Common myeloid progenitor, CD34-positive (primary cell): ENCODE measurements around the gene ZNF71.

Experiments used
- CTCF ChIA-PET: fragments of 350-600 bp; sonication (Branson Sonifier 250); formaldehyde crosslinking; loops from one replicate; lab custom pipeline; 2021; ENCODE audit warnings: antibody characterized with exemption; lab: Charles Lee
- POLR2A ChIA-PET: fragments of 350-600 bp; sonication (Branson Sonifier 250); formaldehyde crosslinking; loops from one replicate; lab custom pipeline; 2021; ENCODE audit warnings: antibody characterized with exemption; lab: Charles Lee
- DNase-seq, 3 donors: peaks; one replicate each; pipeline versions ENCODE4 v3.0.0 to v3.0.0-alpha.2; 2013
- H3K27ac ChIP-seq, 2 experiments: 1 replicate in 1 of 2; 2 replicates in 1 of 2; pipeline ENCODE4 v1.7.0; 2013; ENCODE audit warnings: inconsistent platforms in 2 of 2, low read length in 2 of 2, mild to moderate bottlenecking in 2 of 2, low read depth in 1 of 2, moderate library complexity in 1 of 2; ENCODE audit not compliant: severe bottlenecking in 2 of 2, insufficient read depth in 1 of 2, poor library complexity in 1 of 2
- H3K27me3 ChIP-seq, 5 experiments: replicated peaks in 2 of 5; 1 replicate in 3 of 5; 2 replicates in 2 of 5; pipeline versions ENCODE4 v1.6.1 to v1.7.0; 2013; ENCODE audit warnings: low read length in 4 of 5, mild to moderate bottlenecking in 2 of 5, moderate library complexity in 2 of 5, inconsistent platforms in 1 of 5; ENCODE audit not compliant: insufficient read depth in 5 of 5, control insufficient read depth in 4 of 5
- H3K36me3 ChIP-seq, 4 experiments: 1 replicate in 2 of 4; 2 replicates in 2 of 4; pipeline versions ENCODE4 v1.6.1 to v1.7.0; 2013; ENCODE audit warnings: low read length in 3 of 4, control low read depth in 1 of 4, mild to moderate bottlenecking in 1 of 4; ENCODE audit not compliant: control insufficient read depth in 4 of 4, insufficient read depth in 4 of 4
- H3K4me1 ChIP-seq, 4 experiments: 1 replicate in 3 of 4; 2 replicates in 1 of 4; pipeline versions ENCODE4 v1.6.1 to v1.7.1; 2013; ENCODE audit warnings: low read length in 3 of 4, mild to moderate bottlenecking in 3 of 4, control low read depth in 1 of 4, inconsistent platforms in 1 of 4, moderate library complexity in 1 of 4; ENCODE audit not compliant: control insufficient read depth in 4 of 4, insufficient read depth in 4 of 4; ENCODE audit errors: control extremely low read depth in 1 of 4
- H3K4me3 ChIP-seq, 7 experiments: 1 replicate in 4 of 7; 2 replicates in 3 of 7; pipeline versions ENCODE4 v1.5.1 to v1.7.0; 2013; ENCODE audit warnings: mild to moderate bottlenecking in 7 of 7, low read length in 6 of 7, moderate library complexity in 6 of 7, inconsistent platforms in 2 of 7, low read depth in 2 of 7, control low read depth in 1 of 7; ENCODE audit not compliant: insufficient read depth in 4 of 7, control insufficient read depth in 1 of 7; ENCODE audit errors: extremely low read depth in 1 of 7
- H3K9me3 ChIP-seq, 5 experiments: 1 replicate in 4 of 5; 2 replicates in 1 of 5; pipeline versions ENCODE4 v1.6.1 to v1.7.1; 2013; ENCODE audit warnings: low read length in 4 of 5, mild to moderate bottlenecking in 2 of 5, inconsistent platforms in 1 of 5, low read depth in 1 of 5, moderate library complexity in 1 of 5; ENCODE audit not compliant: control insufficient read depth in 4 of 5, insufficient read depth in 2 of 5; ENCODE audit errors: control extremely low read depth in 1 of 5
- WGBS: methylation state at CpG from one replicate; pipeline ENCODE4 v1.1.5; 2013; ENCODE audit not compliant: insufficient coverage; 5-methylcytosine and 5-hydroxymethylcytosine counted together

ZNF71 gene

DNA sequence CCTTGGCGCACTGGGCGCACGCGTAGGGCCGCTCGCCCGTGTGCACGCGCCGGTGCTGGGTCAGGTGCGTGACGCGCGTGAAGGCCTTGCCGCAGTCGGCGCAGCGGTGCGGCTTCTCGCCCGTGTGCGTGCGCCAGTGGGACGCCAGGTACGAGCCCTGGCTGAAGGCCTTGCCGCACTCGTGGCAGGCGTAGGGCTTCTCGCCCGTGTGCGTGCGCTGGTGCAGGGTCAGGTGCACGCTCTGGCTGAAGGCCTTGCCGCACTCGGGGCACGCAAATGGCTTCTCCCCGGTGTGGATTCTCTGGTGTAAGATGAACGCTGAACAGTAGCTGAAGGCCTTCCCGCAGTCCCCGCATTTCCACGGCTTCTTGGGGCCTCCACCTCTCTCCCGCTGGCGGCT, 69.4 kb downstream of the ZNF71 start:
- no peak overlapping the region for H3K27ac ChIP-seq
- ChIA-PET CTCF (no interaction called here), POLR2A (no interaction called here)
- no peak overlapping the region for H3K4me3 ChIP-seq
- H3K4me1 ChIP-seq: peaks cover 0 to 4% (median 0%) of the 10 kb centered on the region in 4 experiments
- H3K27me3 ChIP-seq: no peaks in the 10 kb centered on the region
- DNase-seq: no peak
- WGBS: 98% methylated on average over 43 of the region's 43 CpGs
- peaks cover 0 to 39% (median 20%) of the 10 kb centered on the region in 5 experiments for H3K9me3 ChIP-seq
- H3K36me3 ChIP-seq: peaks cover 0 to 34% (median 25%) of the 10 kb centered on the region in 4 experiments

DNA sequence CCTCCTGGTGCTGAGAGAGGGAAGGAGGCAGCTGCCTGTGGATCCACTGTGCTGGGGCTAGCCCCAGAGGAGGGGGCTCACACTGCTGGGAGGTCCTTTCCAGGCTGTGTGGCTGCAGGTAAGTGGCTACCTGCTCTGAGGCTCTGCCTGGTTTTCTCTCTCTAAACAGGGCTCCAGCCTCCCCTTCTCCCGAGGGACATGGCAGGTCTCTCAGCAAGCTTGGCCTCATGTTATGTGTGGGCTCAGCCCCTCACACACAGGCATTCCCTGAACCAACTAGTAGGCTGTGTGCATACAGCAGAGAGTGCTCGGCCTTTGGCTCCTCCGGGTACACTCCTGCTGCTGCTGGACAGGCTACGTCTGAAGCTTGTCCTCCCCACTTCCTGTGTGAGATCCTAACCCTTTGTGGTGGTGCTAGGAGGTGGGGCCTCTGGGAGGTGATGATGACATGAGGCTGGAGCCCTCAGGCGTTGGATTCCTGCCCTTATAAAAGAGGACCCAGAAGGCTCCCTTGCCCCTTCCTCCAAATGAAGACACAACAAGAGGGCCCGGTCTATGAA, 72.3 kb downstream of the ZNF71 start:
- no peak for DNase-seq
- Histone ChIP-seq H3K36me3 (peaks cover 2 to 28% (median 23%) of the 10 kb centered on the region in 4 experiments), H3K4me3 (no peak overlapping the region), H3K27me3 (no peaks in the 10 kb centered on the region), H3K4me1 (peaks cover 0 to 16% (median 13%) of the 10 kb centered on the region in 4 experiments), H3K27ac (no peak overlapping the region), H3K9me3 (peaks cover 0 to 23% (median 11%) of the 10 kb centered on the region in 5 experiments)
- ChIA-PET POLR2A (interaction anchor here (0.6 kb wide), 1 partner anchor 1076 kb away, joined by 3 read pairs; no protein-coding TSS in a partner anchor), CTCF (interaction anchor here (1.0 kb wide), 1 partner anchor 293 kb away, joined by 3 read pairs; no protein-coding TSS in a partner anchor)
- 96% methylated on average over 2 of the region's 6 CpGs for WGBS

DNA sequence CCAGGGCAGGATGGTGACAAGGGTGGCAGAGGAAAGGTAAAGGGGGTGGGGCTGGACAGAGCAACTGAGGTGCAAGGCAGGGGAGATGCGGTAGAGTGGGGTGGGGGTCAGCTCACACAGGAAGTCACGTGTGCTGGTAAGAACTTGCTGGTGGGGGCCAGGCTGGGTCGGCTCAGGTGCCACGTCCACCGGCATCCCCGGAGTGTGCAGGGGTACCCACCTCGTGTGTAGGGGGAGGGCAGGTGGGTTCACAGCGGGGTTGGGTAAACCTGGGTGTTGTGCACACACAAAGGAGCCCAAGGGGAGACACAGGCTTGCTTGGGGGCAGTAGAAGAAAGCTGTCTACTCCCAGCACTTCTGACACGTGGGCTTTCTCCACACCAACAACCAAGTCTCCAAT, 73.6 kb downstream of the ZNF71 start:
- Histone ChIP-seq H3K36me3 (peaks cover 2 to 22% (median 17%) of the 10 kb centered on the region in 4 experiments), H3K4me1 (peaks cover 0 to 16% (median 13%) of the 10 kb centered on the region in 4 experiments), H3K4me3 (no peak overlapping the region), H3K27ac (no peak overlapping the region), H3K9me3 (peaks cover 0 to 16% (median 11%) of the 10 kb centered on the region in 5 experiments), H3K27me3 (no peaks in the 10 kb centered on the region)
- ChIA-PET POLR2A (no interaction called here), CTCF (no interaction called here)
- 87% methylated on average over 6 of the region's 9 CpGs for WGBS
- DNase-seq: no peak

DNA sequence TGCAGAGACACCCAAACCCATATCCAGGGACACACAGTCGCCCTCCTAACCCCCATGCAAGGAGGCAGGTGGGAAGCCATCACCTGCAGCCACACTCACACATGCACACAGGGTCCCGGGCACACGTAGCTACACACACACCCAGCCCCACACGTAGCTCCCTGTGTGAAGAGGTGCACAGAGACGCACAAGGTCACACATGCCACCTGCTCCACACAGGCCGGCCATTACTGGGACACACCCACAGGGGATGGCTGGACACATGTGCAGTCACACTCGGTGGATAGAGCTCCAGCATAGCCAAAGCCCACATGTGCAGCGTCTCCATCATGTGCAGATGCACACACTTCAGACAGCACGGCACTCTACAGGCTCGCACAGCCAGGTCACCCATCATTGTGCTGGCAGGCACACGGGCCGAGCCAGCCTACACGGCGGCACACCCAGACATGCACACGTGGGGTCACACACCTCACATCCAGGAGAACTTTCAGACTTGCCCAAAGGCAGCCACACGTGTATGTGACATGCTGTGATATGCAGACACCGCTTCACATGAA, 75.4 kb downstream of the ZNF71 start:
- 85% methylated on average over 14 of the region's 17 CpGs for WGBS
- Histone ChIP-seq H3K27ac (no peak overlapping the region), H3K4me3 (peak overlapping the region in 5 of 7 experiments; percentile 67 to 95 (median 82)), H3K36me3 (peaks cover 2 to 7% (median 3%) of the 10 kb centered on the region in 4 experiments), H3K27me3 (no peaks in the 10 kb centered on the region), H3K4me1 (peaks cover 0 to 16% (median 13%) of the 10 kb centered on the region in 4 experiments), H3K9me3 (peaks cover 0 to 5% (median 0%) of the 10 kb centered on the region in 5 experiments)
- ChIA-PET CTCF (no interaction called here), POLR2A (no interaction called here)
- DNase-seq: no peak

DNA sequence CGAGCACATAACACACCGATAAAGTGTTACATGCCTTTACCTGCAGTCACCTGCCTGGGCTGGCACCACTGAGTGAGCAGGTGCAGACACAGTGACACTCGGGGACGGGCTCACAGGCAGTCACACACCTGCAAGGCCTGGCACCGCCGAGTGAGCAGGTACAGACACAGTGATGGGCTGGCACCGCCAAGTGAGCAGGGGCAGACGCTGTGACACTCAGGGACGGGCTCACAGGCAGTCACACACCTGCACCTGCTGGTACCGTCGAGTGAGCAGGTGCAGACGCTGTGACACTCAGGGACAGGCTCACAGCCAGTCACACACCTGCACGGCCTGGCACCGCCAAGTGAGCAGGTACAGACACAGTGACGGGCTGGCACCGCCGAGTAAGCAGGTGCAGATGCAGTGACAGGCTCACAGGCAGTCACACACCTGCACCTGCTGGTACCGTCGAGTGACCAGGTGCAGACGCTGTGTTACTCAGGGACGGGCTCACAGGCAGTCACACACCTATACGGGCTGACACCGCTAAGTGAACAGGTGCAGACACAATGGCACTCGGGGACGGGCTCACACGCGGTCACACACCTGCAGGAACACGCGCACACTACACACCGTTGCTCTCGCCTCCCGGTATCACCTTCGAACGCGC, 76.0 kb downstream of the ZNF71 start:
- no peak for DNase-seq
- ChIA-PET POLR2A (no interaction called here), CTCF (interaction anchor here (0.9 kb wide), 1 partner anchor 294 kb away, joined by 3 read pairs; no protein-coding TSS in a partner anchor)
- peaks cover 0 to 5% (median 0%) of the 10 kb centered on the region in 5 experiments for H3K9me3 ChIP-seq
- H3K27ac ChIP-seq: no peak overlapping the region
- peaks cover 0 to 16% (median 13%) of the 10 kb centered on the region in 4 experiments for H3K4me1 ChIP-seq
- H3K27me3 ChIP-seq: no peaks in the 10 kb centered on the region
- H3K36me3 ChIP-seq: peaks cover 2 to 7% (median 3%) of the 10 kb centered on the region in 4 experiments
- H3K4me3 ChIP-seq: peak overlapping the region; percentile 64 to 95 (median 76)
- WGBS: 34% methylated on average over 35 of the region's 35 CpGs

DNA sequence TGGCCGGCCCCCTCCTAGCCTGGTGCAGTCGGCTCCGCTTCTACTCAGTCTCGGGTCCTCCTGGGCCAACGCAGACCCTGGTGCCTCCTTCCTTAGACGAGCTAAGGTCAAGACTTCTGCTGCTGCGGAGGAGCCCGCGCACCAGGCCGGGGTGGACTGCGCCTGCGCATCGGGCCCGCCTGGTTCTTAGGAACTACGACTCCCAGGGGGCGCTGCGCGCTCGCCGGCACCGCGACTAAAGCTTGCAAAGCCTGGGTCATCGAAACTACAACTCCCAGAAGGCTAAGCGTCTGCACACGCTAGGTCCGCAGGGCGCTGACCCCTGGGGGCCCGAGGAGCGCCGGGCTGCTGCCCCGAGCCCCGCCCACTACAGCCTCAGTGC, 76.5 kb downstream of the ZNF71 start, which contains the start of gene ZNF835:
Gene ZNF835 (minus strand): TSS at position 145 of the 382 bp plus-strand sequence. CDS start 6,559 bp downstream, outside the sequence.
- H3K4me1 ChIP-seq: peaks cover 0 to 16% (median 13%) of the 10 kb centered on the region in 4 experiments
- H3K36me3 ChIP-seq: peaks cover 2 to 7% (median 3%) of the 10 kb centered on the region in 4 experiments
- under 1% methylated on average over 26 of the region's 32 CpGs for WGBS
- H3K27ac ChIP-seq: no peak within 1 kb of the TSS
- peaks cover 0 to 5% (median 0%) of the 10 kb centered on the region in 5 experiments for H3K9me3 ChIP-seq
- ChIA-PET POLR2A (no interaction called here), CTCF (interaction anchor here (0.9 kb wide), 1 partner anchor 295 kb away, joined by 3 read pairs; no protein-coding TSS in a partner anchor)
- no peaks in the 10 kb centered on the region for H3K27me3 ChIP-seq
- DNase-seq: peak; percentile 92 to 96 (median 94)
- peak within 1 kb of the TSS; percentile 64 to 95 (median 76) for H3K4me3 ChIP-seq
